GM13976 (cell line): ENCODE data around the gene VPS11.

ENCODE experiments used
- DNase-seq: peaks from one replicate; pipeline ENCODE4 v3.0.0; 2012; ENCODE audit warnings: low spot score
- CTCF ChIP-seq: IDR thresholded peaks from 2 replicates; pipeline ENCODE4 v1.5.1; 2012; ENCODE audit warnings: borderline replicate concordance, mild to moderate bottlenecking; ENCODE audit not compliant: insufficient read depth; ENCODE audit errors: extremely low read depth, missing control alignments, control extremely low read depth
- in situ Hi-C: fragments of 300-500 bp; cut with MboI; formaldehyde crosslinking; loops from one replicate; pipeline ENCODE4 v1.12.0; 2022; ENCODE audit warnings: low sequenced_read_pairs, mixed read lengths, inconsistent platforms; ENCODE audit not compliant: unreplicated experiment

The VPS11 gene

GRCh38 chr11:119067371-119068222, at the start of gene VPS11:
TSS of gene VPS11 (plus strand) at chr11:119067818. CDS start at chr11:119067824, 6 bp downstream.
- in situ Hi-C loops, result no loop called here
- DNase-seq, result peak; percentile 99
- TF ChIP-seq CTCF, result no peak

- no peak for TF ChIP-seq CTCF
- in situ Hi-C loops, result no loop called here
- peak; percentile 96 for DNase-seq
These were observed 49.3 kb upstream of the VPS11 start, which contains the start of the genes RPS25 and TRAPPC4 for GRCh38 chr11:119018074-119018938. TSS of gene RPS25 (minus strand) at chr11:119018343. CDS start at chr11:119018284, 59 bp downstream. TSS of gene TRAPPC4 (plus strand) at chr11:119018766. CDS start at chr11:119018796, 30 bp downstream.

GRCh38 chr11:119019996-119020395, 47.6 kb upstream of the VPS11 start:
- peak; percentile 12 for DNase-seq
- no peak for TF ChIP-seq CTCF
- in situ Hi-C loops, result no loop called here

GRCh38 chr11:119021631-119022030, 46.0 kb upstream of the VPS11 start:
- no peak for TF ChIP-seq CTCF
- no peak for DNase-seq
- in situ Hi-C loops, result no loop called here

GRCh38 chr11:119023741-119024140, 43.9 kb upstream of the VPS11 start:
- no peak for DNase-seq
- TF ChIP-seq CTCF, result no peak
- in situ Hi-C loops, result no loop called here

GRCh38 chr11:119024430-119025098, 43.1 kb upstream of the VPS11 start:
- peak; percentile 3 for DNase-seq
- in situ Hi-C loops, result no loop called here
- no peak for TF ChIP-seq CTCF
